Endothelial cell of umbilical vein (primary cell): ENCODE data around the gene SEMA4B. TPM values are rescaled to one million over a fixed set of nuclear protein-coding genes. Genes with fewer than 3 reads are reported as not detected.

Experiments used
- BruUV-seq: library from RNA; stranded (reverse); fragments of 400-500 nt; replicated peaks from 2 replicates; lab custom pipeline; 2021; lab: Mats Ljungman, UMichigan
- CTCF ChIA-PET: fragments of 300-600, 350-600 bp; sonication (Branson Sonifier 250); formaldehyde crosslinking; loops from one replicate; lab custom pipeline; 2021; ENCODE audit warnings: antibody characterized with exemption, inconsistent platforms; lab: Charles Lee
- POLR2A ChIA-PET: fragments of 300-600, 350-600 bp; sonication (Branson Sonifier 250); formaldehyde crosslinking; loops from one replicate; lab custom pipeline; 2021; ENCODE audit warnings: antibody characterized with exemption, inconsistent platforms; lab: Charles Lee
- DNase-seq: peaks from one replicate; pipeline ENCODE4 v3.0.0-alpha.2; 2011; ENCODE audit warnings: low read depth, low spot score
- FAIRE-seq: peaks from 2 replicates; lab custom pipeline; 2011; peaks lifted over from hg19 to GRCh38; lab: Jason Lieb, UNC
- H2AFZ ChIP-seq: 2 replicates; pipeline ENCODE4 v1.6.0; 2012; ENCODE audit warnings: low read depth, low read length, control low read depth, inconsistent platforms
- H3K27ac ChIP-seq: 2 replicates; pipeline ENCODE4 v1.5.1; 2011; ENCODE audit warnings: low read depth, mild to moderate bottlenecking, control low read depth, low read length, moderate library complexity; ENCODE audit not compliant: insufficient read depth
- H3K27me3 ChIP-seq, 2 experiments: 2 replicates each; pipeline versions ENCODE4 v1.6.0 to v1.6.1; 2011; ENCODE audit warnings: low read length in 2 of 2, mixed read lengths in 1 of 2; ENCODE audit not compliant: control insufficient read depth in 2 of 2, insufficient read depth in 2 of 2
- H3K36me3 ChIP-seq, 2 experiments: 2 replicates in 1 of 2; 3 replicates in 1 of 2; pipeline ENCODE4 v1.5.1; 2011; ENCODE audit warnings: low read length in 2 of 2, mild to moderate bottlenecking in 1 of 2, moderate library complexity in 1 of 2; ENCODE audit not compliant: control insufficient read depth in 2 of 2, insufficient read depth in 2 of 2; ENCODE audit errors: extremely low read depth in 1 of 2
- H3K4me1 ChIP-seq: 3 replicates; pipeline ENCODE4 v1.5.1; 2011; ENCODE audit warnings: mild to moderate bottlenecking, low read length; ENCODE audit not compliant: control insufficient read depth, insufficient read depth; ENCODE audit errors: extremely low read depth
- H3K4me2 ChIP-seq: 2 replicates; pipeline ENCODE4 v1.6.1; 2011; ENCODE audit warnings: low read length, control low read depth, mixed read lengths; ENCODE audit not compliant: insufficient read depth
- H3K4me3 ChIP-seq, 3 experiments: fragments of 200-600 bp in 1 of 3; sonication (generic), shearing (Covaris generic) in 1 of 3; replicated peaks in 1 of 3; 2 replicates each; pipeline ENCODE4 v1.5.1; 2011 to 2016; ENCODE audit warnings: control low read depth in 3 of 3, low read length in 3 of 3, mild to moderate bottlenecking in 2 of 3, inconsistent platforms in 1 of 3, low read depth in 1 of 3, moderate library complexity in 1 of 3; ENCODE audit not compliant: insufficient read depth in 1 of 3
- H3K79me2 ChIP-seq: 2 replicates; pipeline ENCODE4 v1.6.0; 2012; ENCODE audit warnings: low read length, inconsistent platforms; ENCODE audit not compliant: control insufficient read depth, insufficient read depth
- H3K9ac ChIP-seq: replicated peaks from 2 replicates; pipeline ENCODE3; 2011; ENCODE audit warnings: low read length, control low read depth; ENCODE audit not compliant: insufficient read depth; ENCODE audit errors: extremely low read depth
- H3K9me1 ChIP-seq: replicated peaks from 3 replicates; pipeline ENCODE4 v1.6.0; 2011; ENCODE audit warnings: mild to moderate bottlenecking, low read length; ENCODE audit not compliant: control insufficient read depth, insufficient read depth; ENCODE audit errors: extremely low read depth
- H3K9me3 ChIP-seq: replicated peaks from 2 replicates; pipeline ENCODE4 v1.5.1; 2012; ENCODE audit warnings: low read length, inconsistent platforms; ENCODE audit not compliant: control insufficient read depth, insufficient read depth
- H4K20me1 ChIP-seq: replicated peaks from 2 replicates; pipeline ENCODE3; 2011; ENCODE audit warnings: mild to moderate bottlenecking, low read length; ENCODE audit not compliant: control insufficient read depth, insufficient read depth; ENCODE audit errors: extremely low read depth
- FOS ChIP-seq: IDR thresholded peaks from 2 replicates; pipeline ENCODE4 v1.6.1; 2011; ENCODE audit warnings: mild to moderate bottlenecking, low read length, moderate library complexity, borderline replicate concordance; ENCODE audit not compliant: insufficient read depth
- GATA2 ChIP-seq: IDR thresholded peaks from 2 replicates; pipeline ENCODE4 v1.7.0; 2011; ENCODE audit warnings: low read depth, mild to moderate bottlenecking, moderate library complexity, mixed read lengths, low read length; ENCODE audit not compliant: insufficient read length, insufficient read depth
- POLR2A ChIP-seq: IDR thresholded peaks from 2 replicates; pipeline ENCODE4 v1.6.1; 2012; ENCODE audit warnings: low read depth, mild to moderate bottlenecking, control low read depth, low read length
- dilution Hi-C: fragments of 300-500 bp; cut with MboI; formaldehyde crosslinking; loops from one replicate; pipeline ENCODE4 v1.15.0; 2019; ENCODE audit warnings: low sequenced_read_pairs; ENCODE audit not compliant: extremely low pct_ligation_motif_present
- intact Hi-C: fragments of 100-400 bp; cut with micrococcal nuclease; formaldehyde crosslinking; loops from one replicate; pipeline ENCODE4 v1.10.0; 2022
- polyA plus RNA-seq, 4 experiments: library from polyadenylated mRNA; depleted of rRNA in 3 of 4; stranded (reverse) in 3 of 4; unstranded in 1 of 4; fragments of >200 nt; gene quantifications; 2 replicates each; pipeline versions ENCODE4 v1.2.1 to v1.2.3, GENCODE V29; 2011 to 2012; ENCODE audit warnings: missing spikeins in 1 of 4
- total RNA-seq: library from RNA; stranded (reverse); gene quantifications from 2 replicates; pipeline ENCODE4 v1.2.3, GENCODE V29; 2021
- TF ChIP-seq, protein P1 (sequence below), 2 donors: IDR thresholded peaks; 1 replicate in 1 of 2; 2 replicates in 1 of 2; pipeline ENCODE4 v1.5.1; 2011; ENCODE audit warnings: low read length in 2 of 2, mild to moderate bottlenecking in 2 of 2, moderate library complexity in 2 of 2, control low read depth in 1 of 2, inconsistent platforms in 1 of 2, low read depth in 1 of 2; ENCODE audit not compliant: insufficient read depth in 1 of 2; ENCODE audit errors: extremely low read depth in 1 of 2

The SEMA4B gene
- total and polyA plus RNA-seq, 2 donors (not counting 3 experiments of a cell fraction or from before 2014, with no cell fraction given): 6.1 to 7.1 TPM

DNA sequence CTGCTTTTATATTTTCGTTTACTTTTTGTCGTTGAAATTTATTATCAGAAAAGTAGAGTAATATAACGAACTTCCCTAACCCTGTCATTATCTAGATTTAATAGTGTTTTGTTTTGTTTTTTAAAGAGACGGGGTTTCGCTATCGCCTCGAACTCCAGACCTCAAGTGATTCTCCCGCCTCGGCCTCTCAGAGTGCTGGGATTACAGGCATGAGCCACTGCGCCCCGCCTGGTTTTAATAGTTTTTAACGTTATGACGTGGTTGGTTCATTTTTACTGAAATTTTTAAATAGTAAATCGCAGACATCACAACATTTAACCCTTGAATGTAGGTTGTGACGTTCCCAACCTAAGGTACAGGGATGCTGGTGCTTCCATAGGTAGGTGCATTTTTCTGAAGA lies 65.4 kb downstream of the SEMA4B start:
- Histone ChIP-seq H4K20me1 (no peaks in the 10 kb centered on the region), H3K4me3 (peak overlapping the region; percentile 82 to 95 (median 85)), H3K27ac (peak overlapping the region; percentile 76), H3K79me2 (peaks cover 53% of the 10 kb centered on the region), H3K4me2 (peak overlapping the region; percentile 98), H3K4me1 (peaks cover 47% of the 10 kb centered on the region), H3K9ac (peak overlapping the region; percentile 84), H3K36me3 (peaks cover 12% of the 10 kb centered on the region in 2 experiments), H3K27me3 (no peaks in the 10 kb centered on the region), H2AFZ (peak overlapping the region; percentile 29), H3K9me3 (no peaks in the 10 kb centered on the region), H3K9me1 (no peaks in the 10 kb centered on the region)
- BruUV-seq: no TSS peak
- DNase-seq (no peak), FAIRE-seq (no peak)
- ChIA-PET CTCF (interaction anchor here (1.0 to 1.2 kb wide), 2 partner anchors 33 to 52 kb away, joined by 3 to 8 read pairs; partner anchors contain the start of genes CIB1 and GDPGP1), POLR2A (interaction anchor here (1.1 kb wide), 1 partner anchor 33 kb away, joined by 6 read pairs; the partner anchor contains the start of genes CIB1 and GDPGP1)
- no peak for TF ChIP-seq GATA2
- TF ChIP-seq FOS: no peak
- TF ChIP-seq, protein P1, sequence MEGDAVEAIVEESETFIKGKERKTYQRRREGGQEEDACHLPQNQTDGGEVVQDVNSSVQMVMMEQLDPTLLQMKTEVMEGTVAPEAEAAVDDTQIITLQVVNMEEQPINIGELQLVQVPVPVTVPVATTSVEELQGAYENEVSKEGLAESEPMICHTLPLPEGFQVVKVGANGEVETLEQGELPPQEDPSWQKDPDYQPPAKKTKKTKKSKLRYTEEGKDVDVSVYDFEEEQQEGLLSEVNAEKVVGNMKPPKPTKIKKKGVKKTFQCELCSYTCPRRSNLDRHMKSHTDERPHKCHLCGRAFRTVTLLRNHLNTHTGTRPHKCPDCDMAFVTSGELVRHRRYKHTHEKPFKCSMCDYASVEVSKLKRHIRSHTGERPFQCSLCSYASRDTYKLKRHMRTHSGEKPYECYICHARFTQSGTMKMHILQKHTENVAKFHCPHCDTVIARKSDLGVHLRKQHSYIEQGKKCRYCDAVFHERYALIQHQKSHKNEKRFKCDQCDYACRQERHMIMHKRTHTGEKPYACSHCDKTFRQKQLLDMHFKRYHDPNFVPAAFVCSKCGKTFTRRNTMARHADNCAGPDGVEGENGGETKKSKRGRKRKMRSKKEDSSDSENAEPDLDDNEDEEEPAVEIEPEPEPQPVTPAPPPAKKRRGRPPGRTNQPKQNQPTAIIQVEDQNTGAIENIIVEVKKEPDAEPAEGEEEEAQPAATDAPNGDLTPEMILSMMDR (IDR thresholded peaks at IDR 0.05; ENCODE audit: extremely low read depth in 1 of 2, insufficient read depth in 1 of 2, low read depth in 1 of 2, low read length in 2 of 2): no peak
- intact Hi-C loops: no loop called here
- dilution Hi-C loops: no loop called here

DNA sequence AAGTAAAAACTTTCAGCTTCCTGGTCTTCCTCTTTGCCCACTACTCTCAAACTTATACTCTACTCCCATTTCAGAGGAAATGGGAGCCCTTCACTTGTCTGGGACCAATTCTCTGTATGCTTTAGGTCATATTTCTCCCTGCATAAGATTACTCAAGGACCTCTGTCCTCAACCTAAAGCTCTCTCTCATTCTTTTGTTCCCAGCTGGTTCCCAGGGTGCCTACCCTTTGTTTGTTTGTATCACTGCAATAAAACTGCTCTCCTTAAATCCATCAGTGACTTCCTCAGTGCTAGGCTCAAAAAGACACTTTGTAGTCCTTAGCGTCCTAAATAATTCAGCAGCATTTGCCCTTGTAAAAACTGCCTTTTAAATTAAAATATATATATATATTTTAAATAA lies 67.3 kb downstream of the SEMA4B start:
- ChIA-PET POLR2A (no interaction called here), CTCF (interaction anchor here (0.8 to 1.9 kb wide), 8 partner anchors 18 to 54 kb away, joined by 3 to 8 read pairs (median 5); partner anchors contain the start of genes CIB1, GDPGP1 and TTLL13)
- H3K27ac ChIP-seq: no peak overlapping the region
- no peaks in the 10 kb centered on the region for H4K20me1 ChIP-seq
- peak overlapping the region; percentile 98 for H3K4me2 ChIP-seq
- no peaks in the 10 kb centered on the region for H3K27me3 ChIP-seq
- no peaks in the 10 kb centered on the region for H3K9me3 ChIP-seq
- no peak overlapping the region for H2AFZ ChIP-seq
- peak; percentile 27 for DNase-seq
- peaks cover 67% of the 10 kb centered on the region for H3K79me2 ChIP-seq
- H3K9ac ChIP-seq: no peak overlapping the region
- no peak for FAIRE-seq
- BruUV-seq: no TSS peak
- peak overlapping the region in 1 of 3 experiments; percentile 19 for H3K4me3 ChIP-seq
- H3K4me1 ChIP-seq: peaks cover 41% of the 10 kb centered on the region
- TF ChIP-seq POLR2A (no peak), GATA2 (no peak)
- dilution Hi-C loops: no loop called here
- H3K9me1 ChIP-seq: no peaks in the 10 kb centered on the region
- intact Hi-C loops: no loop called here
- peaks cover 18 to 21% of the 10 kb centered on the region in 2 experiments for H3K36me3 ChIP-seq
